OCI-LY7 (cell line): ENCODE measurements around the gene MBD3. TPM values are rescaled to one million over a fixed set of nuclear protein-coding genes. Genes with fewer than 3 reads are reported as not detected.

Experiments
- BruUV-seq: library from RNA; stranded (reverse); fragments of 400-500 nt; replicated peaks from 2 replicates; lab custom pipeline; 2021; lab: Mats Ljungman, UMichigan
- CTCF ChIA-PET: fragments of 300-600 bp; sonication (Branson Sonifier 250); formaldehyde crosslinking; loops from one replicate; lab custom pipeline; 2022; ENCODE audit warnings: antibody characterized with exemption; ENCODE audit not compliant: unreplicated experiment; lab: Charles Lee
- POLR2A ChIA-PET: fragments of 300-600 bp; sonication (Branson Sonifier 250); formaldehyde crosslinking; loops from one replicate; lab custom pipeline; 2022; ENCODE audit warnings: antibody characterized with exemption; lab: Charles Lee
- DNase-seq: peaks from one replicate; pipeline ENCODE4 v3.0.0-alpha.2; 2015; ENCODE audit warnings: low spot score
- H2AFZ ChIP-seq: fragments of 200-600 bp; sonication (generic), shearing (Covaris generic); 2 replicates; pipeline ENCODE4 v1.6.1; 2014; ENCODE audit warnings: mild to moderate bottlenecking, antibody characterized with exemption, low read length, moderate library complexity
- H3K27ac ChIP-seq: fragments of 200-600 bp; sonication (generic); 2 replicates; pipeline ENCODE4 v1.5.1; 2014; ENCODE audit warnings: mixed run types, low read depth, mild to moderate bottlenecking, moderate library complexity, low read length, inconsistent platforms; ENCODE audit not compliant: poor library complexity, severe bottlenecking
- H3K36me3 ChIP-seq: fragments of 200-600 bp; sonication (generic); 2 replicates; pipeline ENCODE4 v1.6.1; 2014; ENCODE audit warnings: mild to moderate bottlenecking, antibody characterized with exemption, low read length, moderate library complexity, mixed read lengths; ENCODE audit not compliant: insufficient read depth
- H3K4me1 ChIP-seq: fragments of 200-600 bp; sonication (generic); 2 replicates; pipeline ENCODE4 v1.5.1; 2014; ENCODE audit warnings: mild to moderate bottlenecking, low read length; ENCODE audit not compliant: insufficient read depth, poor library complexity, severe bottlenecking
- H3K4me2 ChIP-seq: fragments of 200-600 bp; sonication (generic); 2 replicates; pipeline ENCODE4 v1.6.1; 2014; ENCODE audit warnings: mild to moderate bottlenecking, low read length
- H3K4me3 ChIP-seq: fragments of 200-600 bp; sonication (generic); 2 replicates; pipeline ENCODE4 v1.5.1; 2014; ENCODE audit warnings: mild to moderate bottlenecking, low read depth, low read length; ENCODE audit not compliant: poor library complexity, severe bottlenecking
- H3K79me2 ChIP-seq: fragments of 200-600 bp; sonication (generic); 2 replicates; pipeline ENCODE4 v1.6.1; 2016; ENCODE audit warnings: low read depth, mild to moderate bottlenecking, low read length, moderate library complexity, mixed read lengths; ENCODE audit not compliant: insufficient read depth
- H3K9me2 ChIP-seq: fragments of 200-600 bp; sonication (generic); 2 replicates; pipeline ENCODE4 v1.6.1; 2016; ENCODE audit warnings: mild to moderate bottlenecking, low read length, mixed read lengths; ENCODE audit not compliant: insufficient read depth
- H3K9me3 ChIP-seq: fragments of 200-600 bp; sonication (generic); 2 replicates; pipeline ENCODE4 v1.6.1; 2014; ENCODE audit warnings: mild to moderate bottlenecking, mixed run types, low read length, mixed read lengths
- H4K20me1 ChIP-seq: fragments of 200-600 bp; sonication (generic); 2 replicates; pipeline ENCODE4 v1.6.1; 2014; ENCODE audit warnings: mild to moderate bottlenecking, antibody characterized with exemption, low read length, moderate library complexity, mixed read lengths; ENCODE audit not compliant: insufficient read depth
- EZH2phosphoT487 ChIP-seq: fragments of 200-600 bp; sonication (generic); IDR thresholded peaks from 2 replicates; pipeline ENCODE4 v1.6.1; 2018; ENCODE audit warnings: low read depth, borderline replicate concordance, mild to moderate bottlenecking, mixed run types, antibody characterized with exemption, low read length, moderate library complexity, mixed read lengths
- intact Hi-C: fragments of 100-400 bp; cut with micrococcal nuclease; formaldehyde crosslinking; loops from one replicate; pipeline ENCODE4 v1.10.0; 2022; ENCODE audit not compliant: unreplicated experiment
- total RNA-seq, 2 experiments: library from RNA; depleted of rRNA in 1 of 2; stranded (reverse); fragments of >200 nt in 1 of 2; shearing (Covaris generic) in 1 of 2; gene quantifications; 2 replicates each; pipeline ENCODE4 v1.2.3, GENCODE V29; 2014 to 2022
- TF ChIP-seq, protein P1 (sequence below): fragments of 200-600 bp; sonication (generic); conservative IDR thresholded peaks from 2 replicates; pipeline ENCODE4 v1.5.1; 2014; ENCODE audit warnings: mild to moderate bottlenecking, antibody characterized with exemption, low read length, moderate library complexity, mixed read lengths

MBD3 gene
- total RNA-seq, 2 experiments from 2014 or later = 168 to 172 TPM

DNA sequence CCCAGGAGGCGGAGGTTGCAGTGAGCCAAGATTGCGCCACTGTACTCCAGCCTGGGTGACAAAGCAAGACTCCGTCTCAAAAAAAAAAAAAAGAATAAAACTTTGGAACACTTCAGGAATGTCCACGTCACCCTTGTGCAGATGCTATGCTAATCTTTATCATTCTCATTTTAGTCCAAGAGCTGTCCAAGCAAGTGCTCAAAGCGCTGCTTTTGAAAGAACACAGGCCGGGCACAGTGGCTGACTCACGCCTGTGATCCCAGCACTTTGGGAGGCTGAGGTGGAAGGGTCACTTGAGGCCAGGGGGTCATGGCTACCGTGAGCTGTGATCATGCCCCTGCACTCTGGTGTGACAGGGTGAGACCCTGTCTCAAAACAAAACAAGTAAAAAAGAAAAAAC lies 23.7 kb upstream of the MBD3 start:
- DNase-seq = no peak
- H3K4me1 ChIP-seq = peaks cover 78% of the 10 kb centered on the region
- no peaks in the 10 kb centered on the region for H4K20me1 ChIP-seq
- ChIA-PET POLR2A (interaction anchor here (0.6 kb wide), 1 partner anchor 365 kb away, joined by 3 read pairs; no protein-coding TSS in a partner anchor), CTCF (interaction anchor here (0.7 kb wide), 1 partner anchor 70 kb away, joined by 4 read pairs; no protein-coding TSS in a partner anchor)
- H3K79me2 ChIP-seq = peaks cover 10% of the 10 kb centered on the region; the same call in 1 of the 2 replicates
- H2AFZ ChIP-seq = no peak overlapping the region
- no peaks in the 10 kb centered on the region for H3K9me2 ChIP-seq
- no TSS peak for BruUV-seq
- peak overlapping the region; percentile 44; the same call in 1 of the 2 replicates for H3K4me2 ChIP-seq
- no peak overlapping the region for H3K4me3 ChIP-seq
- no peaks in the 10 kb centered on the region for H3K9me3 ChIP-seq
- intact Hi-C loops = no loop called here
- peak overlapping the region; percentile 58 for H3K27ac ChIP-seq
- TF ChIP-seq, protein P1, sequence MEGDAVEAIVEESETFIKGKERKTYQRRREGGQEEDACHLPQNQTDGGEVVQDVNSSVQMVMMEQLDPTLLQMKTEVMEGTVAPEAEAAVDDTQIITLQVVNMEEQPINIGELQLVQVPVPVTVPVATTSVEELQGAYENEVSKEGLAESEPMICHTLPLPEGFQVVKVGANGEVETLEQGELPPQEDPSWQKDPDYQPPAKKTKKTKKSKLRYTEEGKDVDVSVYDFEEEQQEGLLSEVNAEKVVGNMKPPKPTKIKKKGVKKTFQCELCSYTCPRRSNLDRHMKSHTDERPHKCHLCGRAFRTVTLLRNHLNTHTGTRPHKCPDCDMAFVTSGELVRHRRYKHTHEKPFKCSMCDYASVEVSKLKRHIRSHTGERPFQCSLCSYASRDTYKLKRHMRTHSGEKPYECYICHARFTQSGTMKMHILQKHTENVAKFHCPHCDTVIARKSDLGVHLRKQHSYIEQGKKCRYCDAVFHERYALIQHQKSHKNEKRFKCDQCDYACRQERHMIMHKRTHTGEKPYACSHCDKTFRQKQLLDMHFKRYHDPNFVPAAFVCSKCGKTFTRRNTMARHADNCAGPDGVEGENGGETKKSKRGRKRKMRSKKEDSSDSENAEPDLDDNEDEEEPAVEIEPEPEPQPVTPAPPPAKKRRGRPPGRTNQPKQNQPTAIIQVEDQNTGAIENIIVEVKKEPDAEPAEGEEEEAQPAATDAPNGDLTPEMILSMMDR = no peak
- TF ChIP-seq EZH2phosphoT487 = no peak
- peaks cover 99% of the 10 kb centered on the region for H3K36me3 ChIP-seq

DNA sequence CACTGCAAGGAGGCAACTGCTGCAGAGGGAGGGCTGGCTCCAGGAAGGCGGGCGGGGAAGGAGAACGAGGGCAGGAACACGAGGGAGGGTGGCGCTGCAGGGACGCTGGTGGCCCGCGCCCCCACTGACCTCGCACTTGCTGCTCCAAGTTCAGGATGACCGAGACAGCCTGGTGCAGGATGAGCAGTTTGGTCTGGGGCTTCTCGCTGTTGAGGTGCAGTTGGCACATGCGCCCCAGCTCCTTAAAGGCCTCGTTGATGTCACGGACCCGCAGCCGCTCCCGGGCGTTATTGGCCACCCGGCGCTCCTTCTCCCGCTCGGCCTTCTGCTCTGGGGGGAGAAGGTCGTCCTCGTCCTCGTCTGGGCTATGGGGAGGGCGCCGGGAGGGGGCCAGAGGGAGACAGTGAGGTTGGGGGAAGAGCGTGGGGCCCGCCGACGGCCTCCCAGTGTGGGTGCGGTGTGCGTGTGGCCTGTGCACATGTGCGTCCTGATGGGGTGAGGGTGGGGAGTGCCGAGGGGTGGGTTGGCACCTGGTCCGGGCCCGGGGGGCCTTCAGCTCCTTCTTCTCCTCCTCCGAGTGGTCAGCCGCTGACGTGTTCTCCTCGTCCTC lies 22.6 kb upstream of the MBD3 start:
- Histone ChIP-seq H3K9me3 (no peaks in the 10 kb centered on the region), H3K27ac (no peak overlapping the region), H3K4me3 (no peak overlapping the region), H3K4me1 (peaks cover 78% of the 10 kb centered on the region), H4K20me1 (no peaks in the 10 kb centered on the region), H3K4me2 (no peak overlapping the region), H3K36me3 (peaks cover 99% of the 10 kb centered on the region), H2AFZ (no peak overlapping the region), H3K79me2 (peaks cover 10% of the 10 kb centered on the region; the same call in 1 of the 2 replicates), H3K9me2 (no peaks in the 10 kb centered on the region)
- ChIA-PET CTCF (no interaction called here), POLR2A (no interaction called here)
- intact Hi-C loops = no loop called here
- BruUV-seq = no TSS peak
- TF ChIP-seq, protein P1 = no peak
- no peak for TF ChIP-seq EZH2phosphoT487
- DNase-seq = no peak
